Caco-2 (cell line): Measurements from ENCODE around the gene FAU. TPM values are rescaled to one million over a fixed set of nuclear protein-coding genes. Genes with fewer than 3 reads are reported as not detected.
A peak's percentile ranks its signal among the peaks of the same experiment; 100 is the strongest.

ENCODE experiments used
- BruUV-seq: library from RNA; stranded (reverse); fragments of 400-500 nt; replicated peaks from 2 replicates; lab custom pipeline; 2021; lab: Mats Ljungman, UMichigan
- CTCF ChIA-PET: fragments of 300-600 bp; sonication (Branson Sonifier 250); formaldehyde crosslinking; loops from one replicate; lab custom pipeline; 2022; ENCODE audit warnings: antibody characterized with exemption; lab: Charles Lee
- POLR2A ChIA-PET: fragments of 300-600 bp; sonication (Branson Sonifier 250); formaldehyde crosslinking; loops from one replicate; lab custom pipeline; 2022; ENCODE audit warnings: antibody characterized with exemption; lab: Charles Lee
- DNase-seq, 2 experiments: peaks; one replicate each; pipeline versions ENCODE4 v3.0.0 to v3.0.0-alpha.2; 2020 to 2022
- H3K27me3 ChIP-seq: replicated peaks from 2 replicates; pipeline ENCODE4 v1.6.0; 2011; ENCODE audit warnings: low read length; ENCODE audit not compliant: control insufficient read depth, insufficient read depth
- H3K36me3 ChIP-seq: 2 replicates; pipeline ENCODE4 v1.5.1; 2011; ENCODE audit warnings: low read length; ENCODE audit not compliant: control insufficient read depth, insufficient read depth
- H3K4me1 ChIP-seq: fragments of 250-450 bp; sonication (Bioruptor Pico); 2 replicates; pipeline ENCODE4 v1.5.1; 2020; ENCODE audit warnings: mild to moderate bottlenecking
- H3K4me3 ChIP-seq: 2 replicates; pipeline ENCODE4 v1.5.1; 2011; ENCODE audit warnings: low read depth, mild to moderate bottlenecking, control low read depth, low read length
- H3K9me3 ChIP-seq: fragments of 250-450 bp; sonication (Bioruptor Pico); 2 replicates; pipeline ENCODE4 v1.5.1; 2020; ENCODE audit warnings: mild to moderate bottlenecking, moderate library complexity
- H3K27ac Mint-ChIP-seq: one replicate; pipeline ENCODE4 v1.8.0; 2022; ENCODE audit warnings: mixed read lengths; ENCODE audit not compliant: unreplicated experiment
- H3K27me3 Mint-ChIP-seq: one replicate; pipeline ENCODE4 v1.8.0; 2022; ENCODE audit warnings: mixed read lengths; ENCODE audit not compliant: insufficient read depth, unreplicated experiment
- H3K36me3 Mint-ChIP-seq: one replicate; pipeline ENCODE4 v1.8.0; 2022; ENCODE audit warnings: mild to moderate bottlenecking, mixed read lengths; ENCODE audit not compliant: insufficient read depth, unreplicated experiment
- H3K4me1 Mint-ChIP-seq: one replicate; pipeline ENCODE4 v1.8.0; 2022; ENCODE audit warnings: low read depth, mixed read lengths; ENCODE audit not compliant: unreplicated experiment
- H3K4me3 Mint-ChIP-seq: one replicate; pipeline ENCODE4 v1.8.0; 2022; ENCODE audit warnings: mild to moderate bottlenecking, moderate library complexity, mixed read lengths; ENCODE audit not compliant: unreplicated experiment
- H3K9me3 Mint-ChIP-seq: one replicate; pipeline ENCODE4 v1.8.0; 2022; ENCODE audit warnings: mixed read lengths; ENCODE audit not compliant: unreplicated experiment
- CTCF ChIP-seq, 2 experiments: fragments of 200-600 bp in 1 of 2; IDR thresholded peaks; 1 replicate in 1 of 2; 2 replicates in 1 of 2; pipeline versions ENCODE4 v1.5.1 to v1.8.0; 2011 to 2022; ENCODE audit warnings: antibody characterized with exemption in 1 of 2, control low read depth in 1 of 2, inconsistent platforms in 1 of 2, low read depth in 1 of 2, low read length in 1 of 2, mild to moderate bottlenecking in 1 of 2, moderate library complexity in 1 of 2; ENCODE audit not compliant: insufficient read depth in 1 of 2, severe bottlenecking in 1 of 2, unreplicated experiment in 1 of 2
- intact Hi-C: fragments of 100-400 bp; cut with micrococcal nuclease; formaldehyde crosslinking; loops from one replicate; pipeline ENCODE4 v1.10.0; 2022; ENCODE audit not compliant: unreplicated experiment
- total RNA-seq: library from RNA; stranded (reverse); gene quantifications from 2 replicates; pipeline ENCODE4 v1.2.3, GENCODE V29; 2022

FAU gene
- total RNA-seq, 1 experiment from 2014 or later, result 918 TPM

GRCh38 chr11:65147352-65148075, 25.6 kb upstream of the FAU start:
- Histone ChIP-seq H3K27me3 (no peaks in the 10 kb centered on the region; the same call in none of the 2 replicates), H3K4me3 (no peak overlapping the region), H3K9me3 (peaks cover 11% of the 10 kb centered on the region; the same call in 1 of the 2 replicates), H3K4me1 (no peaks in the 10 kb centered on the region), H3K36me3 (no peaks in the 10 kb centered on the region)
- TF ChIP-seq CTCF (IDR thresholded peaks at IDR 0.05; ENCODE audit: insufficient read depth in 1 of 2, low read depth in 1 of 2, low read length in 1 of 2, severe bottlenecking in 1 of 2, unreplicated experiment in 1 of 2), result no peak
- H3K27ac Mint-ChIP-seq, result no peak overlapping the region
- H3K4me1 Mint-ChIP-seq, result no peaks in the 10 kb centered on the region
- H3K27me3 Mint-ChIP-seq, result no peaks in the 10 kb centered on the region
- peak in 1 of 2 experiments; percentile 11 for DNase-seq
- no TSS peak for BruUV-seq
- POLR2A ChIA-PET, result no interaction called here
- no peaks in the 10 kb centered on the region for H3K36me3 Mint-ChIP-seq
- CTCF ChIA-PET, result interaction anchor here (0.6 to 1.6 kb wide), 2 partner anchors 12 to 15 kb away, joined by 4 to 5 read pairs; no protein-coding TSS in a partner anchor
- intact Hi-C loops, result no loop called here
- no peaks in the 10 kb centered on the region for H3K9me3 Mint-ChIP-seq
- H3K4me3 Mint-ChIP-seq, result no peak overlapping the region

GRCh38 chr11:65141896-65142494, 20.1 kb upstream of the FAU start:
- TF ChIP-seq CTCF (IDR thresholded peaks at IDR 0.05; ENCODE audit: insufficient read depth in 1 of 2, low read depth in 1 of 2, low read length in 1 of 2, severe bottlenecking in 1 of 2, unreplicated experiment in 1 of 2), result no peak
- Mint-ChIP-seq H3K27me3 (no peaks in the 10 kb centered on the region), H3K4me3 (no peak overlapping the region), H3K4me1 (no peaks in the 10 kb centered on the region), H3K27ac (no peak overlapping the region), H3K36me3 (no peaks in the 10 kb centered on the region), H3K9me3 (no peaks in the 10 kb centered on the region)
- DNase-seq, result peak in 1 of 2 experiments; percentile 26
- ChIA-PET POLR2A (no interaction called here), CTCF (no interaction called here)
- H3K36me3 ChIP-seq, result no peaks in the 10 kb centered on the region
- intact Hi-C loops, result no loop called here
- no TSS peak for BruUV-seq
- no peaks in the 10 kb centered on the region for H3K4me1 ChIP-seq
- H3K9me3 ChIP-seq, result peaks cover 1% of the 10 kb centered on the region; the same call in 1 of the 2 replicates
- no peak overlapping the region for H3K4me3 ChIP-seq
- no peaks in the 10 kb centered on the region; the same call in 1 of the 2 replicates for H3K27me3 ChIP-seq

- BruUV-seq, result no TSS peak
- POLR2A ChIA-PET, result no interaction called here
- intact Hi-C loops, result no loop called here
These were observed 14.7 kb upstream of the FAU start for GRCh38 chr11:65136515-65137096.

More at GRCh38 chr11:65136515-65137096, 14.7 kb upstream of the FAU start:
- peaks cover 32% of the 10 kb centered on the region for H3K36me3 Mint-ChIP-seq
- peaks cover 8% of the 10 kb centered on the region for H3K4me1 Mint-ChIP-seq
- H3K27me3 Mint-ChIP-seq, result no peaks in the 10 kb centered on the region
- H3K27me3 ChIP-seq, result no peaks in the 10 kb centered on the region
- DNase-seq, result peak in 1 of 2 experiments; percentile 10
- CTCF ChIA-PET, result interaction anchor here (1.9 kb wide), 1 partner anchor 19 kb away, joined by 9 read pairs; the partner anchor contains the start of gene ZNHIT2
- no peaks in the 10 kb centered on the region for H3K9me3 ChIP-seq
- peak overlapping the region; percentile 100 for H3K27ac Mint-ChIP-seq
- no peaks in the 10 kb centered on the region for H3K9me3 Mint-ChIP-seq
- no peak overlapping the region for H3K4me3 ChIP-seq
- H3K4me3 Mint-ChIP-seq, result no peak overlapping the region
- 0 out of 2 replicates have a peak, but pooled peaks cover 1% of the 10 kb centered on the region for H3K36me3 ChIP-seq
- TF ChIP-seq CTCF (IDR thresholded peaks at IDR 0.05; ENCODE audit: insufficient read depth in 1 of 2, low read depth in 1 of 2, low read length in 1 of 2, severe bottlenecking in 1 of 2, unreplicated experiment in 1 of 2), result no peak
- H3K4me1 ChIP-seq, result 0 out of 2 replicates have a peak, but pooled peaks cover 5% of the 10 kb centered on the region
